Coronary artery (tissue), 2 donors: ENCODE results near the gene PRSS22.

Source experiments
- DNase-seq: peaks from one replicate; pipeline ENCODE4 v3.0.0-alpha.2; 2017; ENCODE audit warnings: low spot score
- H3K27ac ChIP-seq, 2 donors: fragments of 200-600 bp; sonication (generic); one replicate each; pipeline ENCODE4 v1.5.1; 2016 to 2019
- H3K4me3 ChIP-seq: fragments of 200-600 bp; sonication (generic); 2 replicates; pipeline ENCODE4 v1.5.1; 2016; ENCODE audit warnings: mild to moderate bottlenecking, moderate library complexity
- TF ChIP-seq, protein P1 (sequence below): fragments of 200-600 bp; sonication (generic); IDR thresholded peaks from one replicate; pipeline ENCODE4 v1.5.1; 2019; ENCODE audit warnings: antibody characterized with exemption

PRSS22 gene

DNA sequence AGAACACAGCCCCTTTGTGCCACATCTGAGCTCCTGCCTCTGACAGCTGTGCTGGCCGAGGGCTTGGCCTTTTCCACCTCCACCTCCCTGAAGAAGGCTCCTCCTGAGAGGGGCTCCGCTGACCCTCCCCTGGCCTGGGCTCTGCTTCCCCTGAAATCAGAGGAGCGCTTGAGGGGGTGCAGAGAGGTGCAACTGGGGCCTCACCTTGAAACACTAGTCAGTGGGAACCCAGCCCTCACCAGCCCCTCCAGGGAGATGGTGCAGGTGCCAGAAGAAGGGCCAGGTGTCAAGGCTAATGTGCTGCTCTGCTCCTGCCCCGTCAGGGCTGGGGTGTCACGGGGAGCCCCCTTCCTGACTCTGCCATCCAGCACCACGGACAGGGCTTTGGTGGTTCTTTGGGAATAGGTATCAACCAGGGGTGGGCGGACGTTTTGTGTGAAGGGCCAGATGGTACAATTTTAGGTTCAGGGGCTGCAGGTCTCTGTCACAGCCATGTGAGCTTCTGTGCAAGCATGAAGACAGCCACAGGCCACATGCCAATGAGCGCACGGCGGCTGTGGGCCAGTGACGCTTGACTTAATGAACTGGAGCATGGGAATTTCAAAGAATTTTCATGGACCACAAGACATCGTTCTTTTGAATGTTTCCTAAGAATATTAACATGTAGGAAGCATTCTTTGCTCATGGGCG lies 30.0 kb downstream of the PRSS22 start:
- no peak overlapping the region for H3K27ac ChIP-seq
- H3K4me3 ChIP-seq: no peak overlapping the region
- TF ChIP-seq, protein P1, sequence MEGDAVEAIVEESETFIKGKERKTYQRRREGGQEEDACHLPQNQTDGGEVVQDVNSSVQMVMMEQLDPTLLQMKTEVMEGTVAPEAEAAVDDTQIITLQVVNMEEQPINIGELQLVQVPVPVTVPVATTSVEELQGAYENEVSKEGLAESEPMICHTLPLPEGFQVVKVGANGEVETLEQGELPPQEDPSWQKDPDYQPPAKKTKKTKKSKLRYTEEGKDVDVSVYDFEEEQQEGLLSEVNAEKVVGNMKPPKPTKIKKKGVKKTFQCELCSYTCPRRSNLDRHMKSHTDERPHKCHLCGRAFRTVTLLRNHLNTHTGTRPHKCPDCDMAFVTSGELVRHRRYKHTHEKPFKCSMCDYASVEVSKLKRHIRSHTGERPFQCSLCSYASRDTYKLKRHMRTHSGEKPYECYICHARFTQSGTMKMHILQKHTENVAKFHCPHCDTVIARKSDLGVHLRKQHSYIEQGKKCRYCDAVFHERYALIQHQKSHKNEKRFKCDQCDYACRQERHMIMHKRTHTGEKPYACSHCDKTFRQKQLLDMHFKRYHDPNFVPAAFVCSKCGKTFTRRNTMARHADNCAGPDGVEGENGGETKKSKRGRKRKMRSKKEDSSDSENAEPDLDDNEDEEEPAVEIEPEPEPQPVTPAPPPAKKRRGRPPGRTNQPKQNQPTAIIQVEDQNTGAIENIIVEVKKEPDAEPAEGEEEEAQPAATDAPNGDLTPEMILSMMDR: no peak
- DNase-seq: no peak

GRCh38 chr16:2827374-2827791 lies 30.6 kb downstream of the PRSS22 start:
- TF ChIP-seq, protein P1: no peak
- DNase-seq: no peak
- H3K27ac ChIP-seq: no peak overlapping the region
- H3K4me3 ChIP-seq: no peak overlapping the region

DNA sequence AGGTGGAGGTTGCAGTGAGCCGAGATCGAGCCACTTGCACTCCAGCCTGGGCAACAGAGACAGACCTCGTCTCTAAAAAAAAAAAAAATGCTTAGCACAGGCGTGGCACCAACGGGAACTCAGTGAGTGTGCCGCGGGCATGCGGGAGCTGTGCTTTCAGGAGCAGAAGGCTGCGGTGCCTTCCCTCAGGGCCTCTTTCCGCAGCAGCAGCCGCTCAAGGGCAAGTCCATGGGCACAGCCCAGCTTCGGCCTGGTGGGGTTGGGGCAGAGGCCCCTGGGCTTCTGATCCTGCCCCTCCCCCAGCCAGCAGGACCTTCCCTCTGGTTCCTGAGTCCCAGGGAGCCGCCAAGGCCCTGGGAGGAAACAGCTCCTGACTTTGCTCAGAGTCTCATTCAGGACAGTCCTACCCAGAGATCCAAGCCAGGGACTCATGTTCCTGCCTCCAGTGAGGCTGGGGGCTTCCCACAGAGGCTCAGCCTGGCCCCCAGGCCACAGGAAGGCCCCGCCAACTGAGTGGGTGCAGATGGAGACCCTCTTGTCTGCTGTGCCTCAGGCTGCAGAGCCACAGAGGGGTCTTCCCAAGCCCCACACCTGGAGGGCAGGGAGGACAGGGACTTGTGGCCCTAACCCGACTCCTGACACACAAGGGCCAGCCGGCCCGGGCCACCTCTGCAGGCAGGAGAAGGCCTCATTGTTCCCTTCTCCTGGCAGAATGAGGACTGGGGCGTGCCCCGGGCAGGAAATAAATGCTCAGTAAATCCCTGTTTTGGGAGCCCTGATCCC lies 31.2 kb downstream of the PRSS22 start:
- H3K27ac ChIP-seq: no peak overlapping the region
- TF ChIP-seq, protein P1: no peak
- no peak overlapping the region for H3K4me3 ChIP-seq
- DNase-seq: no peak

DNA sequence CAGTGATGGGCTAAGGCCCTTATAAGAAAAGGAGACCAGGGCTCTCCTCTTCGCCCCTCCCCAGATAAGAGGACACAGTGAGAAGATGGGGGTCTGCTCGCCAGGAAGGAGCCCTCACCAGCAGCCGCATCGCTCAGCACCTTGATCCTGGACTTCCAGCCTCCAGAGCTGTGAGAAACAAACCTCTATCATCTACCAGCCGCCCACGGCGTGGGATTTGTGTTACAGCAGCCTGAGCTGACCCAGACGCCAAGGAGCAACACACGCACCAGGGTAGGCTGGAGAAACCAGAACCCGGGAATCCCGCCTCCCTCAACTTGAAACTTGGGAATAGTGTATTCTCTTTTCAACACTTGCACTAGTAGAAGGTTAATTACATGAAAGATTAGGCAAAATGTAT lies 32.1 kb downstream of the PRSS22 start:
- Histone ChIP-seq H3K4me3 (no peak overlapping the region), H3K27ac (no peak overlapping the region)
- TF ChIP-seq, protein P1: no peak
- no peak for DNase-seq

- Histone ChIP-seq H3K27ac (no peak overlapping the region), H3K4me3 (no peak overlapping the region)
- no peak for DNase-seq
- TF ChIP-seq, protein P1: no peak
These were observed 32.8 kb downstream of the PRSS22 start for GRCh38 chr16:2825049-2825742.

- no peak overlapping the region for H3K27ac ChIP-seq
- TF ChIP-seq, protein P1: no peak
- DNase-seq: no peak
- no peak overlapping the region for H3K4me3 ChIP-seq
These were observed 33.3 kb downstream of the PRSS22 start for GRCh38 chr16:2824626-2825025.
